GM21381 (cell line): ENCODE results near the gene TM4SF4.
"Not testable (repeated sequence)": the region's sequence is repeated elsewhere in the genome, so short reads cannot be mapped to it uniquely, and the experiment has no call there.

Source experiments
- ATAC-seq: cut with Tn5 transposase; IDR thresholded peaks from one replicate; pipeline ENCODE4 v1.9.1; 2021; ENCODE audit warnings: mild to moderate bottlenecking, moderate library complexity; ENCODE audit not compliant: unreplicated experiment

TM4SF4 gene

GRCh38 chr3:149474250-149474817, at the start of gene TM4SF4:
TM4SF4 (plus strand) TSS chr3:149474697; CDS start chr3:149474878, 181 bp downstream.
- ATAC-seq = no peak

- ATAC-seq = no peak
Observed at GRCh38 chr3:149424918-149425317, 49.6 kb upstream of the TM4SF4 start.

GRCh38 chr3:149426325-149426724, 48.2 kb upstream of the TM4SF4 start:
- no peak for ATAC-seq

- no peak for ATAC-seq
Observed at GRCh38 chr3:149428087-149428486, 46.4 kb upstream of the TM4SF4 start.

- ATAC-seq = no peak
Observed at GRCh38 chr3:149430216-149430615, 44.3 kb upstream of the TM4SF4 start.

GRCh38 chr3:149432149-149432548, 42.3 kb upstream of the TM4SF4 start:
- ATAC-seq = no peak

- no peak for ATAC-seq
Observed at GRCh38 chr3:149435996-149436885, 38.3 kb upstream of the TM4SF4 start.

- no peak for ATAC-seq
Observed at GRCh38 chr3:149437286-149437685, 37.2 kb upstream of the TM4SF4 start.

GRCh38 chr3:149437710-149438109, 36.8 kb upstream of the TM4SF4 start:
- ATAC-seq = no peak

GRCh38 chr3:149438981-149439380, 35.5 kb upstream of the TM4SF4 start:
- ATAC-seq = no peak

GRCh38 chr3:149441642-149442041, 32.9 kb upstream of the TM4SF4 start:
- no peak for ATAC-seq

GRCh38 chr3:149442043-149442442, 32.5 kb upstream of the TM4SF4 start:
- no peak for ATAC-seq

GRCh38 chr3:149442851-149443544, 31.5 kb upstream of the TM4SF4 start:
- no peak for ATAC-seq

- ATAC-seq = no peak
Observed at GRCh38 chr3:149443545-149443912, 31.0 kb upstream of the TM4SF4 start.

GRCh38 chr3:149444867-149445266, 29.6 kb upstream of the TM4SF4 start:
- ATAC-seq = not testable (repeated sequence)

GRCh38 chr3:149448331-149448831, 26.1 kb upstream of the TM4SF4 start:
- no peak for ATAC-seq

- ATAC-seq = no peak
Observed at GRCh38 chr3:149449182-149449581, 25.3 kb upstream of the TM4SF4 start.

- no peak for ATAC-seq
Observed at GRCh38 chr3:149449799-149450198, 24.7 kb upstream of the TM4SF4 start.

- ATAC-seq = no peak
Observed at GRCh38 chr3:149450281-149450680, 24.2 kb upstream of the TM4SF4 start.

- no peak for ATAC-seq
Observed at GRCh38 chr3:149452036-149452435, 22.5 kb upstream of the TM4SF4 start.

- ATAC-seq = no peak
Observed at GRCh38 chr3:149453140-149453805, 21.2 kb upstream of the TM4SF4 start.
